Activated T-cell treated with anti-CD3 and anti-CD28 coated beads, Interleukin-2, amount 50 U/mL, for 24 hours (primary cell): ENCODE data around the gene HSPB8.

Experiments
- DNase-seq: peaks from one replicate; pipeline ENCODE4 v3.0.0-alpha.2; 2020
- H3K27ac Mint-ChIP-seq: 2 replicates; pipeline ENCODE4 v1.8.0; 2020; ENCODE audit warnings: mild to moderate bottlenecking, mixed read lengths
- H3K27me3 Mint-ChIP-seq: 2 replicates; pipeline ENCODE4 v1.8.0; 2020; ENCODE audit warnings: mixed read lengths
- H3K36me3 Mint-ChIP-seq: 2 replicates; pipeline ENCODE4 v1.8.0; 2020; ENCODE audit warnings: low read depth, mixed read lengths
- H3K4me1 Mint-ChIP-seq: 2 replicates; pipeline ENCODE4 v1.8.0; 2020; ENCODE audit warnings: low read depth, mixed read lengths
- H3K4me3 Mint-ChIP-seq: 2 replicates; pipeline ENCODE4 v1.8.0; 2020; ENCODE audit warnings: mild to moderate bottlenecking, moderate library complexity, mixed read lengths
- H3K9me3 Mint-ChIP-seq: 2 replicates; pipeline ENCODE4 v1.8.0; 2020; ENCODE audit warnings: mixed read lengths

Gene HSPB8

GRCh38 chr12:119178544-119179334, at the start of gene HSPB8:
HSPB8 (plus strand) TSS chr12:119178931; CDS start chr12:119179313, 382 bp downstream.
- no peak for DNase-seq
- H3K4me3 Mint-ChIP-seq = no peak within 1 kb of the TSS
- H3K27me3 Mint-ChIP-seq = peaks cover 20% of the 10 kb centered on the region
- H3K27ac Mint-ChIP-seq = no peak within 1 kb of the TSS
- H3K36me3 Mint-ChIP-seq = no peaks in the 10 kb centered on the region
- H3K4me1 Mint-ChIP-seq = no peaks in the 10 kb centered on the region
- no peaks in the 10 kb centered on the region for H3K9me3 Mint-ChIP-seq

DNA sequence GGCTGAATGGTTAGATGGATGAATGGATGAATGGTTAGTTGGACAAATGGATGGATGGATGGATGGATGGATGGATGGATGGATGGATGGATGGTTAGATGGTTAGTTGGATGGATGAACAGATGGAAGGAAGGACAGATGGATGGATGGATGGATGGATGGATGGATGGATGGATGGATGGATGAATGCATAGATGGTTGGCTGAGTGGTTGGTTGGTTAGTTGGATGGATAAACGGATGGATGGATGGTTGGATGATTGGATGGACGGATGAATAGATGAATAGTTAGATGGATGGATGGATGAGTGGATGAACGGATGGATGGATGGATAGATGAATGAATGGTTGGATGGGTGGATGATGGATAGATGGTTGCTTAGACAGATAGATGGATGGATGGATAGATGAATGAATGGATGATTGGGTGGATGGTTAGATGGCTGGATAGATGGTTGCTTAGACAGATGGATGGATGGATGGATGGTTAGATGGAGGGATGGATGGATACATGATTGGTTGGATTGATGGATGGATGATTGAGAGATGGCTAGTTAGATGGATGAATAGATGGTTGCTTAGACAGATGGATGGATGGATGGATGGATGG, 48.8 kb upstream of the HSPB8 start:
- Mint-ChIP-seq H3K9me3 (peaks cover 16% of the 10 kb centered on the region), H3K27me3 (no peaks in the 10 kb centered on the region), H3K4me3 (no peak overlapping the region), H3K36me3 (no peaks in the 10 kb centered on the region), H3K4me1 (no peaks in the 10 kb centered on the region), H3K27ac (no peak overlapping the region)
- no peak for DNase-seq

DNA sequence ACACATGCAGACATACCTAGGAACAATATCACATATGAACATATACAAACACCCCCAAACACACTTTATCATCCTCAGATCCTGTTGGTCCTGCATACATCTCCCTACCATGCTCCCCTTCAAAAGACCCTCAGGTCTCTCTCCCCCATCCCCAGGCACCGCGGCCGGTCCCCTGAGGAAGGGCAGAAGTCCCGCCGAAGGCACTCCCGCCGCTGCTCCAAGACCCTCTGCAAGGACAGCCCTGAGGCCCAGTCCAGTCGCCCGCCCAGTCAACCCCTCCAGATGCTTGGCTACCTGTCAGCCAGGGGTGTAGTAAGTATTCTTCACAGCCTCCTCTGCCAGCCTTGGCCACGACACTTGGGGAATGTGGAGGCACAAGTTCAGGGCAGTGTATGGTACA, 48.2 kb upstream of the HSPB8 start:
- Mint-ChIP-seq H3K9me3 (peaks cover 18% of the 10 kb centered on the region), H3K4me1 (no peaks in the 10 kb centered on the region), H3K36me3 (no peaks in the 10 kb centered on the region), H3K27ac (no peak overlapping the region), H3K4me3 (no peak overlapping the region), H3K27me3 (no peaks in the 10 kb centered on the region)
- no peak for DNase-seq

DNA sequence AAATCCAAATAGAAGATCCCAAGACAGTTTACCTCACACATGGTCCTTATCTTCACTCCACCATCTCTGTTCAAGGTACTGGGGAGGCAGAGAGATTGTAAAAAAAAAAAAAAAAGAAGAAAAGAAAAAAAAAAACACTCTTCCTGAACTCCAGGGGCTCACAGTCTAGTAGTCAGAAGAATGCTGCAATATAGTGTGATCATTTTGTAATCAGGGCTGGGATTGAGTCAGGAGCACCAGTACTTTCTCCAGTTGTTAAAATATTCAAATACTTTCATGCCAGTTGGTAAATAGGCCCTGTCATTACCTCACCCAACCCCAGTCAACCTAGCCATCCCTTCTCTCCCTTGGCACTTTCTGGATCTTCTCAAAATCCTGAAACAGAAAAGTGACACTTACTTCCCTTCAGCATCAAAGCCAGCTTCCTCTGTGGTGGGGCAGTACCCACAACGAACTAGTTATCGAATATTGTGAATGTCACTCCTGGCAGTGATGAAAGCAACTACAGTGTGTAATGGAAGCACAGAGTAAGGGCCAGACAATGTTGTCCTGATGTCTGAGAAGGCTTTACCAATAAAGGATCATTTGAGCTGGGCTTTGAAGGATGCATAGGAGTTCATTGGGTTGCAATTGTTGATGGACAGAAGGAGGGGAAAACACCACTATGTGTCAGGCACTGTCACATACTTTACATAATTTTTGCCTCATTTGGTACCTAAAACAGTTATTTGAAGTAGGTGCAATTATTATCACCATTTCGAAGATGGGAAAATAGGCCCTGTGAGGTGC, 44.3 kb upstream of the HSPB8 start:
- Mint-ChIP-seq H3K4me1 (no peaks in the 10 kb centered on the region), H3K27ac (no peak overlapping the region), H3K4me3 (no peak overlapping the region), H3K36me3 (no peaks in the 10 kb centered on the region), H3K9me3 (peaks cover 16% of the 10 kb centered on the region), H3K27me3 (no peaks in the 10 kb centered on the region)
- DNase-seq = no peak

DNA sequence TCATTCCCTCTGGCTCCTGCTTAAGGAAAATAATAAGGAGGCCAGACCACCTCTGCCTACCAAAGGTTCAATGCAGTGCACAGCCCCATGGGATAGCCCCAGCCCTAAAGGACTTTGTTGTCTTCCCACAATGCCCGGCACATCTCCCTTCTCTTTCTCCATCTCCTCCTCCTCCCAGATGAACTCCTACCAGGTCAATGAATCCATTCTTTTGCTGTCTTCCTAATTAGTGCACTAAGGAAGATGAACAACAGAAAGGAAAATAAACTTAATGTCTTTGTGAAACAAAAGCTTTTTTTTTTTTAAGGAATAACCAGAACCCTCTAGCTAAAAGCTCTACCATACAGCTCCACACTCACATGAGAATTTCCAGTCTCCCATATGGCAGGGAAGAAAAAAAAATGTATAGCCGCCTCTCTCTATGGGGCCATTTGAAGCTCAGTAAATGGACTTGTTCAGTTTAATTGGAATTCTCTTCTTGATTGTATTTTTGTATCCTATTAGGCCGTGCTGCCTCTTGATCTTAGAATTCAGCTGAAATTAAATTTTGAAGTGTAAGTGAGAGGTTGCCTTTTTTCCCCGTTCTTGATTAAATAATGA, 41.8 kb upstream of the HSPB8 start:
- Mint-ChIP-seq H3K4me3 (no peak overlapping the region), H3K36me3 (no peaks in the 10 kb centered on the region), H3K27ac (no peak overlapping the region), H3K4me1 (no peaks in the 10 kb centered on the region), H3K9me3 (peaks cover 8% of the 10 kb centered on the region), H3K27me3 (peaks cover 3% of the 10 kb centered on the region)
- DNase-seq = no peak

DNA sequence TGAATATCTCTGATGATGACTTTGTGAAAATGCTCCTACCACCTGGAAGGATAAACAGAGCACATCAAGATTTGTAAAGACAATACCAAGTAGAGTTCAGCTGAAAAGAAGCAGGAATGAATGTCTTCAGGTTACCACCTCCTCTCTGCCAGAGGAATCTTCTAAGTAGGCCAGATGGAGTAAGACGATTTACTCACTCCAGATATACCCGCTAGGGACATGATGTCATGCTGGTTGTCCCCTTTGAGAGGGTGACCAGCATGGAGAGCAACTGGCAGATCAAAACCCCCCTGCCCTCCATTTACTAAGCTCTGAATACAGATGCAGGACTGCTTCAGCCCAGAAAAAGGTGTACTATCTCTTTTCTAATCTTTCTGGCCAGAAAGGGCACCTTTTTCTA, 39.3 kb upstream of the HSPB8 start:
- no peak for DNase-seq
- Mint-ChIP-seq H3K27ac (no peak overlapping the region), H3K27me3 (peaks cover 9% of the 10 kb centered on the region), H3K9me3 (peaks cover 5% of the 10 kb centered on the region), H3K4me1 (no peaks in the 10 kb centered on the region), H3K4me3 (no peak overlapping the region), H3K36me3 (no peaks in the 10 kb centered on the region)

DNA sequence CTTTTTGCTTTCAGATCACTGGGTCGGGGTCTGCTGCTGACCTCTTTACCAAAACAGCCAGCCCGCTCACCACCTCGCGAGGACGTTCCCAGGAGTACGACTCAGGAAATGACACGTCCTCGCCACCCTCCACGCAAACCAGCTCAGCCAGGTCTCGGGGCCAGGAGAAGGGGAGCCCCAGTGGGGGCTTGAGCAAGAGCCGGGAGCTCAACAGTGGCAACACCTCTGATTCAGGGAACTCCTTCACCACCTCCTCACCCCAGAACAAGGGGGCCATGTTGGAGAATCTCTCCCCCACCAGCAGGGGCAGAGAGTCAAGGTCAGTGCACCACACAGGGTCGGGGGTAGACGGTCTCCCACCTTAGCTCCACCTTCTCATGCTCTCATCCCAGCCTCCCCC, 33.4 kb upstream of the HSPB8 start:
- H3K27me3 Mint-ChIP-seq = peaks cover 14% of the 10 kb centered on the region
- no peak overlapping the region for H3K27ac Mint-ChIP-seq
- H3K4me3 Mint-ChIP-seq = no peak overlapping the region
- H3K36me3 Mint-ChIP-seq = no peaks in the 10 kb centered on the region
- no peak for DNase-seq
- no peaks in the 10 kb centered on the region for H3K9me3 Mint-ChIP-seq
- H3K4me1 Mint-ChIP-seq = no peaks in the 10 kb centered on the region

GRCh38 chr12:119147847-119148448, 30.8 kb upstream of the HSPB8 start:
- Mint-ChIP-seq H3K36me3 (no peaks in the 10 kb centered on the region), H3K4me1 (no peaks in the 10 kb centered on the region), H3K27ac (no peak overlapping the region), H3K27me3 (peaks cover 24% of the 10 kb centered on the region), H3K9me3 (peaks cover 10% of the 10 kb centered on the region), H3K4me3 (no peak overlapping the region)
- no peak for DNase-seq

- no peaks in the 10 kb centered on the region for H3K36me3 Mint-ChIP-seq
- peaks cover 4% of the 10 kb centered on the region for H3K4me1 Mint-ChIP-seq
- no peak for DNase-seq
- peaks cover 10% of the 10 kb centered on the region for H3K9me3 Mint-ChIP-seq
- peaks cover 31% of the 10 kb centered on the region for H3K27me3 Mint-ChIP-seq
- no peak overlapping the region for H3K4me3 Mint-ChIP-seq
- H3K27ac Mint-ChIP-seq = no peak overlapping the region
Observed at GRCh38 chr12:119149270-119149669, 29.5 kb upstream of the HSPB8 start.

DNA sequence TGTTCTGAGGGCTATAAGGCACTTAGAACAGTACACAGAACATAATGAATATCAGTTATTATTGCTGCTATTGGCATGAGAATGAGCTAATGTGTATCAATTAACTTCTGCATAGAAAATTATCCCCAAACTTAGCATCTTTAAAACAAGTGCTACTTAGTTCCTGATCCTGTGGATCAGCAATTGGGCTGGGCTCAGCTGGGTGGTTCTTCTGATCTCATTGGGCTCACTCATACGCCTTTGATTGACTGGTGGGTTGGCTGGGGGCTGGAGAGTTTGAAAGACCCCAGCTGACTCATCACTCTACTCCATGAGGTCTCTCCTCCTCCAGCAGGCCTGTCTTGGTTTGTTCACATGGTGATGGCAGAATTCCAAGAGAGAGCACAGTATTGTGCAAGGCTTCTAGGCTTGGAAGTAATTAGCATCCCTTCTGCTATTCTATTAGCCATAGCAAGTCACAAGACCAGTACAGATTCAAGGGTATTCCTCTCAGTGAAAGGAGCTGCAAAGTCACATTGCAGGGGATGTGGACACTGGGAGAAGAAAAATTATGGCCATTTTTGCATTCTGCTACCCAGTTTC, 27.2 kb upstream of the HSPB8 start:
- H3K4me3 Mint-ChIP-seq = no peak overlapping the region
- no peaks in the 10 kb centered on the region for H3K36me3 Mint-ChIP-seq
- DNase-seq = no peak
- H3K4me1 Mint-ChIP-seq = peaks cover 4% of the 10 kb centered on the region
- H3K9me3 Mint-ChIP-seq = peaks cover 10% of the 10 kb centered on the region
- H3K27ac Mint-ChIP-seq = no peak overlapping the region
- H3K27me3 Mint-ChIP-seq = peaks cover 31% of the 10 kb centered on the region

DNA sequence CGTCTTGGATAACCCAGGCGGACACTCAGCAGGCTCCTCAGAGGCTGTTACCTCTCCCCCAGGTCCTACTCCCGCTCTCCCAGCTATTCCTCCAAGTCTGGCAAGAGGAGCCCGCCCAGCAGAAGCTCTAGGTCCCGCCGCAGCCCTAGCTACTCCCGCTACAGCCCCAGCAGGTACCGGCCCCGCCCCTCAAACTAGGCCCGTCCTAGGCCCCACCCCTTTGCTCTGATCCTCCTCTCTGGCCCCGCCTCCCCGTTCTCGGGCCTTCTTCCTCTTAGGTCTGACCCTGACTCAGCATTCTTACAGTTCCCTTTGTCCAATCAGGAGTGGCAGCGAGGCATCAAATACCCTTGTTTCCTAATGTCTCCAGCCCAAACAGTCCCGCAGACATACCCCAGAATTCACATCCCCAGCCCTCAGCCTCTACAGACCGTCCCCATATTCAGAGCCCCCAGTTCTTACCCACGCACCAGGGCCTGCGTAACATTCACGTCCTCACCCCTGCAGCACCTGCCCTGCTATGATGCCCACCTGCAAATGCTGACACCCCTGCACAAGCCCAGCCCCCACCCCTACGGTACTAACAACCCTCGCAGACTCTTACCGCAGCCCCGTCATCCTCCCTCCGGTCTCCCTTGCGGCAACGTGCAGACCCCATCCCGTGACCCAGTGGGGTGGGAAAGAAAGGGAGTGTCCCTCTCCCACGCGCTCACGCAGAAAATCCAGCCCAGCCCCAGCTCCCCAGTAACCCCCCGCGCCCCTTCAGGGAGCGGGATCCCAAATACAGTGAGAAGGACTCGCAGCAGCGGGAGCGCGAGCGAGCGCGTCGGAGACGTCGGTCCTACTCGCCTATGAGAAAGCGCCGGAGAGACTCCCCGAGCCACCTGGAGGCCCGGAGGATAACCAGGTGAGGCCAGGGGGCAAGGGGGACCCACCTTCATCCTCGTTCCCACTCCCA, 25.0 kb upstream of the HSPB8 start:
- Mint-ChIP-seq H3K27ac (no peak overlapping the region), H3K9me3 (peaks cover 10% of the 10 kb centered on the region)

GRCh38 chr12:119154435-119154818, 24.3 kb upstream of the HSPB8 start:
- Mint-ChIP-seq H3K27me3 (peaks cover 31% of the 10 kb centered on the region), H3K4me1 (peaks cover 4% of the 10 kb centered on the region), H3K9me3 (peaks cover 10% of the 10 kb centered on the region), H3K36me3 (no peaks in the 10 kb centered on the region), H3K27ac (no peak overlapping the region), H3K4me3 (no peak overlapping the region)
- no peak for DNase-seq

More for the DNA sequence above, 25.0 kb upstream of the HSPB8 start:
- peaks cover 4% of the 10 kb centered on the region for H3K4me1 Mint-ChIP-seq
- H3K4me3 Mint-ChIP-seq = no peak overlapping the region
- H3K36me3 Mint-ChIP-seq = no peaks in the 10 kb centered on the region
- no peak for DNase-seq
- peaks cover 31% of the 10 kb centered on the region for H3K27me3 Mint-ChIP-seq

- no peaks in the 10 kb centered on the region for H3K36me3 Mint-ChIP-seq
- H3K4me3 Mint-ChIP-seq = no peak overlapping the region
- H3K27me3 Mint-ChIP-seq = peaks cover 25% of the 10 kb centered on the region
- no peak for DNase-seq
- peaks cover 4% of the 10 kb centered on the region for H3K9me3 Mint-ChIP-seq
- peaks cover 4% of the 10 kb centered on the region for H3K4me1 Mint-ChIP-seq
- H3K27ac Mint-ChIP-seq = no peak overlapping the region
Observed at GRCh38 chr12:119156401-119157044, 22.2 kb upstream of the HSPB8 start.
